ENCODE data around the gene PRDX2.
"Not testable (repeated sequence)": the region's sequence is repeated elsewhere in the genome, so short reads cannot be mapped to it uniquely, and the experiment has no call there.

PRDX2 gene

GRCh38 chr19:12825254-12826131, 23.9 kb upstream of the PRDX2 start:
- DNase-seq, result peak; percentile 37 to 66

DNA sequence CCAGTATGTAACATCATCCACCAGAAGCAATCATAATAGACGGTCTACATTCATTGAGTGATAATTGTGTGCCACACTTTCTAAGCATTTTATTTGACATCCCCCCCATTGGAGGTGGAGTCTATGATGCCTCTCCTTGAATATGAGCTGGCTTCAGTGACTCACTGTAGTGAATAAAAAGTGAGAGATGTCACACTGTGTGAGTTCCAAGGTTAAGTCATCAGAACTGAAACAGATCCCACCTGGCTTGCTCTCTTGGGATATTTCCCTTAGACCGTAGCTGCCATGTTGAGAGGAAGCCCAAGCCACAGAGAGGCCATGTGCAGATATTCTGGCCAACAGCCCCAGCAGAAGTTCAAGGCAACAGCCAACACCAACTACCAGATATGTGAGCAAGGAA, 20.2 kb upstream of the PRDX2 start:
- DNase-seq, result no peak

DNA sequence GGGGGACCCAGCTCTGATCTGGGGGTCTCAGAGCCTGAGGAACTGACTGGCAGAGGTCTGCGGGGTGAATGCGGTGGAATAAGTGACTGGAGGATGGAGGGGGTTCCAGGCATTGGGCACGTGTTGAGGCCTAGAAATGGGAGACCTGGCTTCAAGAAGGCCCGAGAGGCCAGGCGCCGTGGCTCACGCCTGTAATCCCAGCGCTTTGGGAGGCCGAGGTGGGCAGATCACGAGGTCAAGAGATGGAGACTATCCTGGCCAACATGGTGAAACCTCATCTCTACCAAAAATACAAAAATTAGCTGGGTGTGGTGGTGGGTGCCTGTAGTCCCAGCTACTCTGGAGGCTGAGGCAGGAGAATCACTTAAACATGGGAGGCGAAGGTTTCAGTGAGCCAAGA, 16.2 kb upstream of the PRDX2 start:
- not testable (repeated sequence) for DNase-seq

DNA sequence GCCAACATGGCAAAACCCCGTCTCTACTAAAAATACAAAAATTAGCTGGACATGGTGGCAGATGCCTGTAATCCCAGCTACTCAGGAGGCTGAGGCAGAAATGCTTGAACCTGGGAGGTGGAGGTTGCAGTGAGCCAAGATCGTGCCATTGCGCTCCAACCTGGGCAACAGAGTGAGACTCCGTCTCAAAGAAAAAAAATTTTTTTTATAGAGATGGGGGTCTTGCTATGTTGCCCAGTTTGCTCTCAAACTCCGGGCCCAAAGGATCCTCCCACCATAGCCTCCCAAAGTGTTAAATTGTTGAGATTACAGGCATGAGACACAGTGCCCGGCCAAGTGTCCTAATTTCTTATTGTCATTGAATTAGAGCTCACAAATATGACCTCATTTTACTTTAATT, 15.6 kb upstream of the PRDX2 start:
- DNase-seq, result not testable (repeated sequence)

- no peak for DNase-seq
Measured at GRCh38 chr19:12815088-12815487, 13.5 kb upstream of the PRDX2 start.

DNA sequence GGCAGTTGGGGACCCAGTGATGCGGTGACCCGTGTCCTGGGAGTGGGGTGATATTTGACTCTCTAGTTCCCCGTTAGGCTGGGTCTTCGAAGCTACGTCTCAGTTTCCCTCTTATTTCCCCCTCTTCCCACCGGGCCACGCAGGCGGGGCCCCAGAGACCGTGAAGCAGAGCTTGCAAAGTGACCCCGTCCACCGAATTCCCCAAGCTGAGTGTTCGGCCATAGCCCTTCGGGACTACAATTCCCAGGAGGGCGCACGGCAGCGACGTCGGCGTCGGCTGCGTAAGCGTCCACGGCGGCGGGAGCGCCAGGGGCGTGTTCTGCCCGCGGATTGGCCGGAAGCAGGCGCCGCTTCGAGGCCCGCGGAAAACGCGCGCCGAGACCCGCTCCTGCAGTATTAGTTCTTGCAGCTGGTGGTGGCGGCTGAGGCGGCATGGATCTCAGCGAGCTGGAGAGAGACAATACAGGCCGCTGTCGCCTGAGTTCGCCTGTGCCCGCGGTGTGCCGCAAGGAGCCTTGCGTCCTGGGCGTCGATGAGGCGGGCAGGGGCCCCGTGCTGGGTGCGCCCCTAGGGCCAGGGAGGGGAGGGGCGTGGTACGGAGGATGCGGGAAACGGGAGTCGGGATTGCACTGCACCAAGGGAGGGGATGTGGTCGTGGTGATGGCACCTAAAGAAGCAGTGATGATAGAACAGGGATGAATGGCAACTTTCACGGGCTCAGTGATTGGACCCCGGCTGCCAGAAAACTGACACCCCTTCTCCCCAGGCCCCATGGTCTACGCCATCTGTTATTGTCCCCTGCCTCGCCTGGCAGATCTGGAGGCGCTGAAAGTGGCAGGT, 4.9 kb upstream of the PRDX2 start, which contains the start of gene RNASEH2A:
Gene RNASEH2A (plus strand): TSS at position 343 of the 840 bp plus-strand sequence. CDS start 90 bp downstream, at position 433.
- peak; percentile 79 to 95 for DNase-seq

GRCh38 chr19:12804051-12804450, 2.5 kb upstream of the PRDX2 start:
- no peak for DNase-seq

GRCh38 chr19:12802267-12803106, 887 bp upstream of the PRDX2 start:
- no peak for DNase-seq

- DNase-seq, result peak; percentile 8 to 24
Measured at GRCh38 chr19:12800923-12801465, 606 bp downstream of the PRDX2 start.

- no peak for DNase-seq
Measured at GRCh38 chr19:12800466-12800770, 1.2 kb downstream of the PRDX2 start.

GRCh38 chr19:12799742-12800465, 1.7 kb downstream of the PRDX2 start:
- no peak for DNase-seq

GRCh38 chr19:12797607-12798006, 4.0 kb downstream of the PRDX2 start:
- not testable (repeated sequence) for DNase-seq

- DNase-seq, result no peak
Measured at GRCh38 chr19:12797141-12797587, 4.4 kb downstream of the PRDX2 start.

- peak; percentile 75 to 89 for DNase-seq
Measured at GRCh38 chr19:12796146-12797071, 5.2 kb downstream of the PRDX2 start.

DNA sequence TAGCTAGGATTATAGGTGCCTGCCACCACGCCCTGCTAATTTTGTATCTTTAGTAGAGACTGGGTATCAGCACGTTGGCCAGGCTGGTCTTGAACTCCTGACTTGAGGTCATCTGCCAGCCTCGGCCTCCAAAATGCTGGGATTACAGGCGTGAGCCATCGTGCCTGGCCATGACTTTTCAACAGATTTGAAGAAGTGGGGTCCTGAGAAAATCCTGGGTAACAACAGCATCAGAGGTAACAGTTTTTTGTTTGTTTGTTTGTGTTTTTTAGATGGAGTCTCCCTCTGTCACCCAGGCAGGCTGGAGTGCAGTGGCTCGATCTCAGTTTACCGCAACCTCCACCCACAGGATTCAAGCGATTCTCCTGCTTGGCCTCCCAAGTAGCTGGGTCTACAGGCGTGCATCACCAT, 6.6 kb downstream of the PRDX2 start:
- DNase-seq, result no peak

DNA sequence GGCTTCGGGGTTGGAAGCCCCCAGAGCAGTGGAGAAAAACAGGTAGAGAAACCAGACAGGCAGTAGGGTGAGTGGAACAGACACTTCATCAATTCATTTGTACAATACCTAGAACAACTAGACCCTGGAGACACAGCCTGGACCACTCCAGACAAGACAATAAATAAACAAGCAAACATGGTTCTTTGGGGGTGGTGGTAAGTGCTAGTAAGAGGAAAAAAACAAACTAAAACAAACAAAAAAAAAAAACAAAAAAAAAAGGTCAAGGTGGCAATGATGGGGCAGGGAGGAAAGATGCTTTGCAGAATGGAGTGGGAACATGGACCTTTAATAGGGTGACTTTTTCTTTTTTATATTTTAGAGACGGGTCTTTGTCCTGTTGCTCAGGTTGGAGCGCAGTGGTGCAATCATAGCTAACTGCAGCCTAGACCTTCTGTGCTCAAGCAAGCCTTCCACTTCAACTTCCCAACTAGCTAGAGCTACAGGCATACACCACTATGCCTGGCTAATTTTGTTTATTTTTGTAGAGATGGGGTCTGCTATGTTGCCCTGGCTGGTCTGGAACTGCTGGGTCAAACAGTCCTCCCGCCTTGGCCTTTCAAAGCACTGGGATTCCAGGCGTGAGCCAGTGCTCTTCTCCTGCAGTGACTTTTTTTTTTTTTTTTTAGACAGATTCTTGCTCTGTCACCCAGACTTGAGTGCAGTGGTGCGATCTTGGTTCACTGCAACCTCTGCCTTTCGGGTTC, 7.2 kb downstream of the PRDX2 start:
- no peak for DNase-seq

DNA sequence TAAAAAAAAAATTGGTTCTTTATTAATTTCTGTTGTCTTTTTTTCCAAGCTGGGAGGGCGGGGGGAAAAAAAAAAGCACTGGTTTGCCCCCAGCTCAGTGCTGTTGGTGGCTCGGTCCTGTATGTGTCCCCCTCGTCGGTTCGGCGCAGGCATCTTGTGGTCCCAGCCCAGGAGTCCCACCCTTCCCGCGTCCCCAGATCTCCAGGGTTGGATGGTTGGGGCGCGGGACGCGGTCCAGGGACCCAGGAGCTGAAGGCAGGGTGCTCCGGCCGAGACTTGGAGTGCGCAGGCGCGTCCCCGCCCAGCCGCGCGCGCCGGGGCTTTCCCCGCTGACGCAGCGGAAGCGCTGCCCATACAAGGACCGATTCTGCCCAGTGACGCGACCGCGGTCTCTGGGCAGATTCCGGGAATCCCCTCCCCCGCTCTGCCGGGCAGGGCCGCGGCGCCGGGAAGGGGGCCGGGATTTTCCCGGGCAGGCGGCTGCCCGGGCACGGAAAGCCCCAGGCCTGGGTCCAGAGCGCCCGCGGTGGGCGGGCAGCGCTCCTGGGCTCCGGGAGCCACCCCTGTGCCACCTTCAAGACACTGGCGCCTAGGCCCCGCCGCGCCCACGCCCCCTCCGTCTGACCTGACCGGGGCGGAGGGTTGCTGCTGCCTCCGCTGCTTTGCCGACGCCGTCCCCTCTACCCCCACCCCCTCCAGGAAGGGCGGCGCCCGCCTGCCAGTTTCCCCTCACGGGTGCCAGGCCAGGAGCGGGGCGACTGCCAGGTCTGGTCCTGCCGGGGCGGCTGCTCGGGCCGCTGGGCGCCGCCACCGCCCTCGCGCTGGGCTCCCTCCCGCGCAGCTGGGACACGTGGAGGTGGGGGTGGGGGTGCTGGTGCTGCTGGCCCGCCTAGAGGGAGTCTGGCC, 8.1 kb downstream of the PRDX2 start:
- DNase-seq, result peak; percentile 88 to 94

- no peak for DNase-seq
Measured at GRCh38 chr19:12792853-12793289, 8.7 kb downstream of the PRDX2 start.
